Smooth muscle cell (in vitro differentiated cells): ENCODE measurements around the gene PTGER4. TPM values are rescaled to one million over a fixed set of nuclear protein-coding genes. Genes with fewer than 3 reads are reported as not detected.

Source experiments
- DNase-seq: peaks from one replicate; lab custom pipeline; 2025; ENCODE audit not compliant: unreplicated experiment; lab: John Stamatoyannopoulos, UW
- H2AFZ ChIP-seq: fragments of 200-600 bp; sonication (generic); 2 replicates; pipeline ENCODE4 v1.6.0; 2016; ENCODE audit warnings: antibody characterized with exemption, low read depth, mild to moderate bottlenecking
- H3F3A ChIP-seq: fragments of 200-600 bp; sonication (generic); 2 replicates; pipeline ENCODE4 v1.6.0; 2017; ENCODE audit warnings: antibody characterized with exemption, low read depth
- H3K27ac ChIP-seq: fragments of 200-600 bp; sonication (generic); 2 replicates; pipeline ENCODE4 v1.5.1; 2016; ENCODE audit warnings: low read depth, mild to moderate bottlenecking
- H3K27me3 ChIP-seq: fragments of 200-600 bp; sonication (generic); 2 replicates; pipeline ENCODE4 v1.6.1; 2016; ENCODE audit warnings: low read depth, mild to moderate bottlenecking
- H3K36me3 ChIP-seq: fragments of 200-600 bp; sonication (generic); 2 replicates; pipeline ENCODE4 v1.5.1; 2016; ENCODE audit warnings: low read depth
- H3K4me1 ChIP-seq: fragments of 200-600 bp; sonication (generic); 2 replicates; pipeline ENCODE4 v1.5.1; 2016; ENCODE audit warnings: low read depth
- H3K4me2 ChIP-seq: fragments of 200-600 bp; sonication (generic); 2 replicates; pipeline ENCODE4 v1.6.0; 2016; ENCODE audit warnings: mild to moderate bottlenecking
- H3K4me3 ChIP-seq: fragments of 200-600 bp; sonication (generic); 2 replicates; pipeline ENCODE4 v1.5.1; 2016; ENCODE audit warnings: mild to moderate bottlenecking
- H3K79me2 ChIP-seq: fragments of 200-600 bp; sonication (generic); 2 replicates; pipeline ENCODE4 v1.6.0; 2016; ENCODE audit warnings: low read depth, mild to moderate bottlenecking
- H3K9ac ChIP-seq: fragments of 200-600 bp; sonication (generic); 2 replicates; pipeline ENCODE4 v1.6.0; 2016; ENCODE audit warnings: low read depth
- H3K9me3 ChIP-seq: fragments of 200-600 bp; sonication (generic); replicated peaks from 2 replicates; pipeline ENCODE4 v1.5.1; 2016; ENCODE audit warnings: low read depth
- H4K20me1 ChIP-seq: fragments of 200-600 bp; sonication (generic); 2 replicates; pipeline ENCODE4 v1.6.0; 2016; ENCODE audit warnings: low read depth
- CTCF ChIP-seq: fragments of 200-600 bp; sonication (generic); IDR thresholded peaks from 2 replicates; pipeline ENCODE4 v1.5.1; 2017; ENCODE audit warnings: borderline replicate concordance, mild to moderate bottlenecking, antibody characterized with exemption; ENCODE audit not compliant: insufficient read depth, poor library complexity, severe bottlenecking
- WGBS: methylation state at CpG from one replicate; pipeline ENCODE4 v1.1.7; 2016; ENCODE audit warnings: low lambda C conversion rate; 5-methylcytosine and 5-hydroxymethylcytosine counted together
- polyA plus RNA-seq: library from polyadenylated mRNA; unstranded; fragments of >200 nt; fragmentation: Nextera tagmentation; extraction: Ambion mirVana; gene quantifications from 2 replicates; pipeline ENCODE4 v1.2.1, GENCODE V29; 2016
- total RNA-seq: library from RNA; depleted of rRNA; stranded (reverse); fragments of >200 nt; gene quantifications from 2 replicates; pipeline ENCODE4 v1.2.3, GENCODE V29; 2014

PTGER4 gene
- total and polyA plus RNA-seq, 2 experiments from 2014 or later: 0.27 to 0.31 TPM

DNA sequence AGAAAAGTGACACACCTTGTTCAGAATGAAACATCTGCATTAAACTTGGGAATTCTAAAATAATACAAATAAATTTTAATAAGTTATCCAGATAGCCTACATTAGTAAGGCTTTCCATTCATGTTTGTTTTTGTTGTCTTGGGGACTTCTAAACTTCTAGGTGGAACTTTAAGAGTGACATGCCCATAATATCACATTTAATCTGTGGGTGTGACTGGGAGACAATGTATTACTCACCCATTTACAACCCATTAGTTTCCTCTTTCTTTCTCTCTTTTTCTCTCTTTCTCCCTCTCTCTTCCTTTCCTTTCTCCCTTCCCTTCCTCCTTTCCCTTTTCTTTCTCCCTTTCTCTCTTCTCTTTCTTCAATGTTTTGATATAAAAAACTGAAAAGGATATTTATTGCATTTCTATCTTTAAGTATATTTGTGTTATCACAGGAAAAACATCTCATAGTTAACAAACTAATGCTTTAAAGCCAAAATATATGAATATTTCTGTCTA is 12.5 kb upstream of the PTGER4 start:
- no peak for TF ChIP-seq CTCF
- Histone ChIP-seq H3F3A (no peaks in the 10 kb centered on the region), H4K20me1 (no peaks in the 10 kb centered on the region), H3K9me3 (no peaks in the 10 kb centered on the region), H3K36me3 (no peaks in the 10 kb centered on the region), H3K9ac (no peak overlapping the region), H3K79me2 (no peaks in the 10 kb centered on the region), H2AFZ (no peak overlapping the region), H3K4me2 (no peak overlapping the region), H3K27ac (no peak overlapping the region), H3K4me1 (no peaks in the 10 kb centered on the region), H3K27me3 (peaks cover 65% of the 10 kb centered on the region), H3K4me3 (no peak overlapping the region)
- no peak for DNase-seq

DNA sequence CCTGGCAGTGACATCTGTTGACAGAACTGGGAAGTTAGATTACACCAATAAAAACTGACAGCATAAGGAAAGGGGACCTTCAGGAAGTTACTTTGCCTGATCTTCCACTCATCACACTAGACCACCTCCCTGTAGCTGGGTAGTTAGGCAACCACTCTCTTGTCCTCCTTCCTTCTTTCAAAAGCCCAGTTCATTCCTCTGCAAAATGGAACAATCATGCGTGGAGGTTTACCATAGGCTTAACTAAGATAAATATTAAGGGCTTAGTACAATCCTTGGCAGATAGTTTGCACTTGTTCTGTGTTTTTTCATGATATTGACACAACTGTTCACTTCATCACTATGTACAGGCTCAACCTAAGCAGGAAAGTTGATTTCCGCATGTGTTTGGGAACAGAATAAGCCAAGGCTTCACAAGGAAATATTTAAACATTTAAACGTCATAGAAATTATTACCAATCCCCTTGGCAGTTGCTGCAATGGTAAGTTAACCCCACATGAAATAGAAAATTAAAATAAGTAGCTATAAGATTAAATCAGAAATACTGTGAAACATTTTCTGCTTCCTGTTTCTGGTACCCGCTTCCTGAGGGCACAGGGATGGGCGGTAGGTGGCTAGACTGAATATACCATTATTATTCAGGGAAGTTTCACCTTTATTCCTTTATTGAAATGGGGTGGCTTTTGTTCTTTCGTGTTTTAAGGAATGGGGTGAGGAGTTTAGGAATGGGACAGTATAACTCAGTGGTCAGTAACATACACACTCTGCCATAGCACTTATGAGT is 9.9 kb upstream of the PTGER4 start:
- H3K27ac ChIP-seq: no peak overlapping the region
- no peak for DNase-seq
- TF ChIP-seq CTCF: no peak
- H3K4me2 ChIP-seq: no peak overlapping the region
- H3K4me1 ChIP-seq: no peaks in the 10 kb centered on the region
- H3K9ac ChIP-seq: no peak overlapping the region
- H3K79me2 ChIP-seq: no peaks in the 10 kb centered on the region
- no peak overlapping the region for H2AFZ ChIP-seq
- no peak overlapping the region for H3K4me3 ChIP-seq
- 74% methylated on average over 6 of the region's 6 CpGs for WGBS
- peaks cover 82% of the 10 kb centered on the region for H3K27me3 ChIP-seq
- H4K20me1 ChIP-seq: no peaks in the 10 kb centered on the region
- no peaks in the 10 kb centered on the region for H3K9me3 ChIP-seq
- H3F3A ChIP-seq: no peaks in the 10 kb centered on the region
- no peaks in the 10 kb centered on the region for H3K36me3 ChIP-seq

DNA sequence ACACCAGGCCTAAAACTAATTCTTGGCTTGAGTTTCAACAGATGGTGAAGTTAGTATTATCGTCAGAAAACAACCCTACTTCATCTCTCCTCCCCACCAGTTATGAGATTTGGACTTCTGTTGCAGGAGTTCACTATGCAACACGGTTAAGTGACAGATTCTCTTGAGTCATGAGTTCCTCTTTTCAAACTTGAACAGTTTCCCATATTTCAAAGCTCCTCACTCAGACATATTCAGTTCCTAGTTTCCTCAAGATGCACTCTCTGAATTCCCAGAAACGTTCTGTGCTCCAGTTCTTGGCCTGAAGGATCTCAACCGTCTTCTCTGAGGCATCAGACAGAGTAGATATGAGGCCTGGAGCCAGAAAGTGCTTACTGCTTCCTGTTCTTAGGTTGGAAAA is 7.3 kb upstream of the PTGER4 start:
- H4K20me1 ChIP-seq: no peaks in the 10 kb centered on the region
- no peaks in the 10 kb centered on the region for H3F3A ChIP-seq
- no peak for TF ChIP-seq CTCF
- no peak overlapping the region for H3K9ac ChIP-seq
- H3K27ac ChIP-seq: no peak overlapping the region
- no peak for DNase-seq
- peaks cover 71% of the 10 kb centered on the region for H3K27me3 ChIP-seq
- H3K4me3 ChIP-seq: no peak overlapping the region
- no peaks in the 10 kb centered on the region for H3K36me3 ChIP-seq
- 81% methylated on average over 4 of the region's 4 CpGs for WGBS
- H3K4me2 ChIP-seq: no peak overlapping the region
- no peaks in the 10 kb centered on the region for H3K79me2 ChIP-seq
- no peaks in the 10 kb centered on the region for H3K4me1 ChIP-seq
- no peaks in the 10 kb centered on the region for H3K9me3 ChIP-seq
- H2AFZ ChIP-seq: no peak overlapping the region
